Muscle of back (tissue), 13 donors: Measurements from ENCODE around the gene ANTKMT. TPM values are rescaled to one million over a fixed set of nuclear protein-coding genes. Genes with fewer than 3 reads are reported as not detected.

Experiments used
- DNase-seq, 3 donors: peaks; one replicate each; pipeline versions ENCODE4 v3.0.0 to v3.0.0-alpha.2; 2013
- long read RNA-seq, 9 donors: transcript quantifications; one replicate each; lab custom pipeline, GENCODE V29; 2026
- polyA plus RNA-seq, 10 donors: library from polyadenylated mRNA; unstranded; fragments of 120-200 nt; gene quantifications; one replicate each; pipeline ENCODE4 v1.2.1, GENCODE V29; 2013; ENCODE audit not compliant: insufficient read length in 10 of 10

ANTKMT gene, protein sequence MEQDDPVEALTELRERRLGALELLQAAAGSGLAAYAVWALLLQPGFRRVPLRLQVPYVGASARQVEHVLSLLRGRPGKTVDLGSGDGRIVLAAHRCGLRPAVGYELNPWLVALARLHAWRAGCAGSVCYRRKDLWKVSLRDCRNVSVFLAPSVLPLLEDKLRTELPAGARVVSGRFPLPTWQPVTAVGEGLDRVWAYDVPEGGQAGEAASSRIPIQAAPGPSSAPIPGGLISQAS
- 10 to 100 TPM in 6 of 10 donors, 1 to 10 TPM in 4; 6.4 to 18.5 (median 12.9) TPM for polyA plus RNA-seq
- long read RNA-seq, donor 1, transcript FAM173A-207 (5 exons, 1,052 nt): major isoform, 6 of 11 reads
- long read RNA-seq, donor 1, partial matches to known transcripts: 0 of 11 reads
- long read RNA-seq, donor 1, other reads (novel, unspliced or antisense): 0 of 11 reads
- long read RNA-seq, donor 2, transcript FAM173A-207 (5 exons, 1,052 nt): major isoform, 6 of 11 reads
- long read RNA-seq, donor 2, partial matches to known transcripts: 0 of 11 reads
- long read RNA-seq, donor 2, other reads (novel, unspliced or antisense): 0 of 11 reads
- long read RNA-seq, donor 3: 0 reads
- long read RNA-seq, donor 4, partial matches to known transcripts: 0 of 11 reads
- long read RNA-seq, donor 4, other reads (novel, unspliced or antisense): 0 of 11 reads
- long read RNA-seq, donor 5, transcript FAM173A-207 (5 exons, 1,052 nt): major isoform, 8 of 14 reads
- long read RNA-seq, donor 5, partial matches to known transcripts: 0 of 14 reads
- long read RNA-seq, donor 5, other reads (novel, unspliced or antisense): 0 of 14 reads
- long read RNA-seq, donor 6, transcript FAM173A-201 (4 exons, 806 nt): minor isoform, 8 of 27 reads
- long read RNA-seq, donor 6, transcript FAM173A-207 (5 exons, 1,052 nt): major isoform, 14 of 27 reads
- long read RNA-seq, donor 6, partial matches to known transcripts: 0 of 27 reads
- long read RNA-seq, donor 6, other reads (novel, unspliced or antisense): 0 of 27 reads
- long read RNA-seq, donor 7, transcript FAM173A-207 (5 exons, 1,052 nt): major isoform, 6 of 9 reads
- long read RNA-seq, donor 7, partial matches to known transcripts: 0 of 9 reads
- long read RNA-seq, donor 7, other reads (novel, unspliced or antisense): 0 of 9 reads
- long read RNA-seq, donor 8, partial matches to known transcripts: 0 of 5 reads
- long read RNA-seq, donor 8, other reads (novel, unspliced or antisense): 0 of 5 reads
- long read RNA-seq, donor 9, partial matches to known transcripts: 0 of 2 reads
- long read RNA-seq, donor 9, other reads (novel, unspliced or antisense): 0 of 2 reads

DNA sequence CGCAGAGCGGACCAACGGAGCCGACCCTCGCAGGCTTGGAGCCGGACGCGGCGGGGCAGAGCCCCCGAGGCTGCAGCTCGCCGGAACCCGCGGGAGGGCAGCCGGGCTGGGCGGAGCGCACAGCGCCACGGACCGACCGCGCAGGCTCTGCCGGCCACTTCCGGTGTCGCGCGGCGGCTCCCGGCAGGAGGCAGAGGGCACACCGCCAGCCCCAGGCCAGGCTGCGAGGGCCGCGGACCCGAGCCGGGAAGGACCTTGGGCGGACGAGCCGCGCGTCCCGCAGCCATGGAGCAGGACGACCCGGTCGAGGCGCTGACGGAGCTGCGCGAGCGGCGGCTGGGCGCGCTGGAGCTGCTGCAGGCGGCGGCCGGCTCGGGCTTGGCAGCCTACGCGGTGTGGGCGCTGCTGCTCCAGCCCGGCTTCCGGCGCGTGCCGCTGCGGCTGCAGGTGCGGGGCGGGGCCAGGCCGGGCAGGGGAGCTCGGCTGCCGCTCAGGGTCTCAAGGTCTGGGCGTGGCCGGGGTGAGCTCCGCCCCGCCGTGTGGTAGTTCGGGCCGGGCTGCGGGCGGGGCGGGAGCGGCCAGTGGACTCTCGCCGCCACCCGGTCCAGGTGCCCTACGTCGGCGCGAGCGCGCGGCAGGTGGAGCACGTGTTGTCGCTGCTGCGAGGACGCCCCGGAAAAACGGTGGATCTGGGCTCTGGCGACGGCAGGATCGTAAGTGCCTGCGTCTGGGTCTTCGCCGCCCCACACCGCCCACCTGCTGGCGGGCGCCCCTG, at the start of gene ANTKMT:
ANTKMT (plus strand) TSS at position 157 of the 775 bp plus-strand sequence; CDS start at position 286, 129 bp downstream.
- DNase-seq: peak; percentile 61 to 94 (median 81)

DNA sequence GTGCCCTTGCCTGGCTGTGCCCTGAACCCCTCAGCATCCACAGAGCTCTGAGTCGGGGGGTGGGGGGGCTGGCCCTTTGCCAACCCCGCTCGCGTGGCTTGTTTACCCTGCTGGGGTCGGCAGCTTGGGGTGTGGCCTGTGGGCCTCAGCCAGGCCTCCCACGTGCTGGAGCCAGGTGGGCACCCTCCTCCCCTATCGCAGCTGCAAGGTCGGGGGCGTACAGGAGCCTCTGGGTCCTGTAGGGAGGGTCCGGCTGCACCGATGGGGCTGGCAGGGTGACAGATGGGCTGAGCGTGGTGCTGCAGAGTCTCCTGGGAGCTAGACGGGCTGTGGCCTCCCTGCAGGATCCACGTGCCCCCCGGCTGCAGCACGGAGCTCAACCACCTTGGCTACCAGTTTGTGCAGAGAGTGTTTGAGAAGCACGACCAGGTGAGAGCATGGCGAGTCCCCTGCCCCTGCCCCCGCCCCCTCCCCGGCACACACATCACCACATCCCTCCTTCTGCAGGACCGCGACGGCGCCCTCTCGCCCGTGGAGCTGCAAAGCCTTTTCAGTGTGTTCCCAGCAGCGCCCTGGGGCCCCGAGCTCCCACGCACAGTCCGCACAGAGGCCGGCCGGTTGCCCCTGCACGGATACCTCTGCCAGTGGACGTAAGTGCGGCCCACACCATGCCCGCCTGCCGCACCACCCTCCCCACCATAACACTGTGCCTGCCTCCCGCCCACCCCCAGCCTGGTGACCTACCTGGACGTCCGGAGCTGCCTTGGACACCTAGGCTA, 49.4 kb upstream of the ANTKMT start:
- DNase-seq: no peak

DNA sequence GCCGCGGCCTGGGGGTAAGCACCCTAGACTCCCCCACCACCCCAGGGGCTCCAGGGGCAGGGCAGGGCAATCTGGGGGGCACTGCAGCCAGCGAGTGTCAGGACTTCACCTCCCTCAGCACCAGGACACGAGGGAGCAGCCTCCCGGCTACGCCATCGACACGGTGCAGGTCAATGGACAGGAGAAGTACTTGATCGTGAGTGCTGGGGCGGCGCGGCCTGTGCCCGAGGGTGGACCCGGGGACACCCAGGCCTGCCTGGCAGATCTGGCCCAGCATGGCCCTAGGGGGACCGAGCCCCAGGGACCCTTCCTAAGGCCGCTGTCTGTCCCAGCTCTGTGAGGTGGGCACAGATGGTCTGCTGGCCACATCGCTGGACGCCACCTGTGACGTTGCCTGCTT, 48.6 kb upstream of the ANTKMT start:
- DNase-seq: no peak

DNA sequence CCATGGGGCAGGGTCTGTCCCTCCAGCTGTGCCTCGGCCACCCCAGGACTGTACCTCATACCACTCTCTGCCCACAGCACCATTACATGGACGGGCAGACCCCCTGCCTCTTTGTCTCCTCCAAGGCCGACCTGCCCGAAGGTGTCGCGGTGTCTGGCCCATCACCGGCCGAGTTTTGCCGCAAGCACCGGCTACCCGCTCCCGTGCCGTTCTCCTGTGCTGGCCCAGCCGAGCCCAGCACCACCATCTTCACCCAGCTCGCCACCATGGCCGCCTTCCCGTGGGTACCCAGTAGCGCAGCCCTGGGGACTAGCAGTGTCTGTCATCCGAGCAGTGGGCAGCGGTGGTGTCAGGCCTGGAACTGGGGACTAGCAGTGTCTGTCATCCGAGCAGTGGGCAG, 48.1 kb upstream of the ANTKMT start:
- no peak for DNase-seq

DNA sequence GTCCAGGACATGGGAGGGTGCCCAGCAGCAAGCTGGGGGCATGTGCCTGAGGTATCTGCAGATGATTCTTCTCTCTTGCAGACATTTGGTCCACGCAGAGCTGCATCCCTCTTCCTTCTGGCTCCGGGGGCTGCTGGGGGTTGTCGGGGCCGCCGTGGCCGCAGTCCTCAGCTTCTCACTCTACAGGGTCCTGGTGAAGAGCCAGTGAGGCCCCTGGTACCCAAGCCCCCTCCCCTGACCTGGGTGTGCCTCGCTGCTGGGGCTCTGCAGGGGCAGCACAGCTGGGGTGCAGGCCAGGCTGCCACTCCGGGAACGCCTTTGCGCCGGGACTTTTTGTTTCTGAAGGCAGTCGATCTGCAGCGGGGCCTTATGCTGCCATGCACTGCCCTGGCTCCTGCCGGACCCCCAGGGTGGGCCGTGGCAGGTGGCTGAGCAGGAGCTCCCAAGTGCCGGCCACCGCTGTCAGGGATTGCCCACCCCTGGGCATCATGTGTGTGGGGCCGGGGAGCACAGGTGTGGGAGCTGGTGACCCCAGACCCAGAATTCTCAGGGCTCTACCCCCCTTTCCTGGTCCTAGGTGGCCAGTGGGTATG, 47.5 kb upstream of the ANTKMT start:
- no peak for DNase-seq

DNA sequence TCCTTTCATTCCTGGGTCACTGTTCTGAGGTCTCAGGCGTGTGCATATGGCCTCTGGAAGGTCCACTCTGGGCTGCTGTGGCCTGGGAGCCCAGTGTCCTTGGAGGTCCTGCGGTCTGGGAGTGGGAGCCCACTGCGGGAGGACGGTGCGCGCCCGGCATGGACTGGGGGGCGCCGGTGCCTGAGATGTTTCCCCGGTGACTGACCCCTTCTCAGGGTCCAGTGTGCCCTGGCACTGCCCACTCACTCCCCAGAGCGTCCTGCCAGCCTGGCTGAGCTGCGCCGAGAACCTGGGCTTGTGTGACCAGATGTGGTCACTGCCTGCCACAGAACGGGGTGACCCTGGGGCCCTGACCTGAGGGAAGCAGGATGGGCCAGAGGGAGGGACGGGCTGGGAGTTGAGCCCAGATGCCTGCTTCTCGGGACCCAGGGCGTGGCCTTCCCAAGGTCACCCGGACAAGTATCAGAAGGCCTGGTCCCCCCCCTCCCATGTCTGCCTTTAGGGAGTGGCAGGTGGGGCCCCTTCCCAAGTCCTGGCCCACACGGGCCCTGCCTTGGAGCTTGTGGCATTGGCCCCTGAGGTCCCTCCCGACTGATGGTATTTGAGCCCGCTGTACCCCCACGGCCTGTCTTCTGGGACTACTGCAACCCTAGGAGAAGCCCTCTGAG, 46.6 kb upstream of the ANTKMT start:
- DNase-seq: no peak

DNA sequence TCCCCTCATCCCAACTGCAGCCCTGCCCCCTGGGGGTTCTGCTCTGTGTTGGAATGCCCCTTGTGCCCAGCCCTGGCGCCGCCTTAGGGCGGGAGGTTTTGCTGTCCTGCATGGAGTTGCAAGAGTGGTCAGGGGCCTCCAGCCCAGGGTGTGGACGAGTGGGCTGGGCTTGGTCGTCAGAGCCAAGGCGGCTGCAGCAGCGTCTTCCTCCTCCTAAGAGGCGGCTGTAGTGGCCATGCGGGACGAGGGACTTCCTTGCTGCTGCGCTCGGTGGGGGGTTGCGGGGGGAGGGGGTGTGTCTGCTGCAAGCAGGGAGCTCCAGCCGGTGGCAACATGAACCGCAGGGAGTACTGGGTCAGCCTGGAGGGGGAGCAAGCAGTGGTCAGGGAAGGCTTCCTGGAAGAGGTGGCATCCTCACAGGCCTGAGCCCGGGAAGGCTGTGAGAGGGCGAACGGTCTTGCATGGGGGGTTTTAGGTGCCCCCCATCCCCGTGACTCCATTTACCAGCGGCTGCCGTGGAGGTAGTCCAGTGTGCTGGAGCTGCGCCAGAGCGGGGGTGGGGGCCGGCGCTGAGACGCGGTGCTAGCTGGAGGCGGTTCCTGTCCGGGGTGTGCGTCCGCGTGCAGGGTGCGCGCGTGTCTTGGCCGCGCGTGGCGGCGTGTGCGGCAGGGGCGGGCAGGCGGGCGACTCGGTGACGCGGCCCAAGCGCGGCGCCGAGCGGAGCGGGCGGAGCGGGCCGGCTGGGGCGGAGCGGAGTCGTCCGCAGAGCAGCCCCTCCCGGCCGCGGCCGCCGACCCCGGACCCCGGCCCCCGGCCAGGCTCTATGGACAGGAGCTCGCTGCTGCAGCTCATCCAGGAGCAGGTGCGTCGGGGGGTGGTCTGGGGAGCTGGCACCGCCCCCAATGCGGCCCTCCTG, 45.7 kb upstream of the ANTKMT start, which contains the start of gene RHBDL1:
RHBDL1 (plus strand) TSS at position 704 of the 916 bp plus-strand sequence; CDS start at position 824, 120 bp downstream.
- DNase-seq: peak in 1 of 3 donors; percentile 49

DNA sequence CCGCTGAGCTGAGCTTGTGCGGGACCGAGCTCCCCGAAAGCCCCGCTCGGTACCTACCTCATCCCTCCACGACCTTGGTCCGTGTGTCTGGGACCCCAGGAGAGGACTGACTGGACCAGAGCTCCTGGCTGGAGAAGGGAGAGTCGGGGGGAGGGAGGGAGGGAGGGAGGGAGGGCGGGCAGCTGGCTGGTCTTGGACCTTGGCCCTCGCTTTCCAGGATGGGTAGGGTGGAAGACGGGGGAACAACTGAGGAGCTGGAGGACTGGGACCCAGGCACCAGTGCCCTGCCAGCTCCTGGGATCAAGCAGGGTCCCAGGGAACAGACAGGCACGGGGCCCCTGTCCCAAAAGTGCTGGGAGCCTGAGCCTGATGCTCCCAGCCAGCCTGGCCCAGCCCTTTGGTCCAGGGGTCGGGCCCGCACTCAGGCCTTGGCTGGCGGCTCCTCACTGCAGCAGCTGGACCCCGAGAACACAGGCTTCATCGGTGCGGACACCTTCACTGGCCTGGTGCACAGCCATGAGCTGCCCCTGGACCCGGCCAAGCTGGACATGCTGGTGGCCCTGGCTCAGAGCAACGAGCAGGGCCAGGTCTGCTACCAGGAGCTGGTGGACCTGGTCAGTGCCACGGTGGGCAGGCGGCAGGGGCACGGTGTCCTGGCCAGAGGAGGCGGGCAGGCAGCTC, 44.9 kb upstream of the ANTKMT start:
- DNase-seq: no peak

DNA sequence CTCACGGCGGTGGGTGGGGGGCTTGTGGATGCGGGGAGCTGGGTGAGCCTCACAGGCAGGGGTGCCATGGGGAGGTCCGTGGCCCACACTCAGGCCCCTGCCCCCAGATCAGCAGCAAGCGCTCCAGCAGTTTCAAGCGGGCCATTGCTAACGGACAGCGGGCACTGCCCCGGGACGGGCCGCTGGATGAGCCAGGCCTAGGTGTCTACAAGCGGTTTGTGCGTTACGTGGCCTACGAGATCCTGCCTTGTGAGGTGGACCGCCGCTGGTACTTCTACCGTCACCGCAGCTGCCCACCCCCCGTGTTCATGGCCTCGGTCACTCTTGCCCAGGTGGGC, 44.4 kb upstream of the ANTKMT start:
- DNase-seq: no peak

DNA sequence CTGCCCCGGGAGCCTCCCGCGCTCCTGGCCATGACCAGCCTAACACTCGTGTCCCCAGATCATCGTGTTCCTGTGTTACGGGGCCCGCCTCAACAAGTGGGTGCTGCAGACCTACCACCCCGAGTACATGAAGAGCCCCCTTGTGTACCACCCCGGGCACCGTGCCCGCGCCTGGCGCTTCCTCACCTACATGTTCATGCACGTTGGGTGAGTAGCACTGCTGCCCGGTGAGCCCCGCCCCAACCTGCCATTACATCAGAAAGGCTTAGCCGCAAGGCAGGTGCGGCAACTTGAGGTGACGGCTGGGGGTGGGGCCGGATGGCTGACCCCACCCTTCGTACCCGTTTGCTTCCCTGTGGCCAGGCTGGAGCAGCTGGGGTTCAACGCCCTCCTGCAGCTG, 44.0 kb upstream of the ANTKMT start:
- DNase-seq: no peak

DNA sequence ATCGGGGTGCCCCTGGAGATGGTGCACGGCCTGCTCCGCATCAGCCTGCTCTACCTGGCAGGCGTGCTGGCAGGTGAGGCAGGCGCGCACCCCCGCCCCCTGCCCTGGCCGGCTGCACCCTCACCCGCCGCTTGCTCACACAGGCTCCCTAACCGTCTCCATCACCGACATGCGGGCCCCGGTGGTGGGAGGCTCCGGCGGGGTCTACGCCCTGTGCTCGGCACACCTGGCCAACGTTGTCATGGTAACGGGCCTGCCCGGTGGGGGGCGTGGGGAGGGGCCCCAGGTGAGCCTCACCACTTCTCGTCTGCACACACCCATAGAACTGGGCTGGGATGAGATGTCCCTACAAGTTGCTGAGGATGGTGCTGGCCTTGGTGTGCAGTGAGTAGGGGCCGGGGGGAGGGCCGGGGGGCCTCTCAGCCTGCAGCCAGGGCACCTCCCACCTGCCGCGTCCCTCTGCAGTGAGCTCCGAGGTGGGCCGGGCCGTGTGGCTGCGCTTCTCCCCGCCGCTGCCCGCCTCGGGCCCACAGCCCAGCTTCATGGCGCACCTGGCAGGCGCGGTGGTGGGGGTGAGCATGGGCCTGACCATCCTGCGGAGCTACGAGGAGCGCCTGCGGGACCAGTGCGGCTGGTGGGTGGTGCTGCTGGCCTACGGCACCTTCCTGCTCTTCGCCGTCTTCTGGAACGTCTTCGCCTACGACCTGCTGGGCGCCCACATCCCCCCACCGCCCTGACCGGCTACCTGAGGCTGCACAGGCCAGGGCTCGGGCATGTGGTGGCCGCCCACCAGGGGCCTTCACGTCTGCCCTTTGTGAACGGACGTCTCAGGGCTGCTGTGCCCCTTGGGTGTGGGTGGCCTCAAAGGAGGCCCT, 43.4 kb upstream of the ANTKMT start:
- DNase-seq: no peak

DNA sequence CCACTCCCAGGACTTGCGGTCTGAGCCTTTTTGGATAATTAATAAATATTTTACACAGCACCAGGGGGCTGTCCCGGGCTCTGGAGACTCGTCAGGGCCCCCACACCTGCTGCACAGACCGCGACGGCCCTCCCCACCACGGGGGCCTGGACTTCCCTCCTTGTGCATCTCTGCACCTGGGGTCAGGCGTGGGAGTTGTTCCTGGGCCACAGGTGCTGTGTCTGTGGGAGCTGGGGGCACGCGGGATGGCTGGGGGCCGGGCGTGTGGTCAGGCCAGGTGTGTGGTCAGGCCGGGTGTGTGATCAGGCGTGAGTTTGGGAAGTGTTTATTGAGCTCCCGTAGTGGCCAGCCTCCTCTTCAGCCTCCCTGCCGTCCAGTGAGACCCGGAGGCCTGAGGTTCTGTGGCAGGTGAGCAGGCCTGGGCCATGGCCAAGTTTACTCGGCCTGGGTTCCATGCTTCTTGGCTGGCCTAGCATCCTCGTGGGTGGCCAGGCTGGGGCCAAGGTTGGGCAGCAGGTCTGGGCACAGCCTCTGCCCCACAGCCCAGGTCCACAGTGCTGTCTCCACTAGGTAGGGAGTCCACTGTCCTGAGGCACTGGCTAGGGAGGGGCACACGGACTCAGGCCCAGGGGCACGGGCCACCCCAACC, 42.6 kb upstream of the ANTKMT start:
- no peak for DNase-seq

DNA sequence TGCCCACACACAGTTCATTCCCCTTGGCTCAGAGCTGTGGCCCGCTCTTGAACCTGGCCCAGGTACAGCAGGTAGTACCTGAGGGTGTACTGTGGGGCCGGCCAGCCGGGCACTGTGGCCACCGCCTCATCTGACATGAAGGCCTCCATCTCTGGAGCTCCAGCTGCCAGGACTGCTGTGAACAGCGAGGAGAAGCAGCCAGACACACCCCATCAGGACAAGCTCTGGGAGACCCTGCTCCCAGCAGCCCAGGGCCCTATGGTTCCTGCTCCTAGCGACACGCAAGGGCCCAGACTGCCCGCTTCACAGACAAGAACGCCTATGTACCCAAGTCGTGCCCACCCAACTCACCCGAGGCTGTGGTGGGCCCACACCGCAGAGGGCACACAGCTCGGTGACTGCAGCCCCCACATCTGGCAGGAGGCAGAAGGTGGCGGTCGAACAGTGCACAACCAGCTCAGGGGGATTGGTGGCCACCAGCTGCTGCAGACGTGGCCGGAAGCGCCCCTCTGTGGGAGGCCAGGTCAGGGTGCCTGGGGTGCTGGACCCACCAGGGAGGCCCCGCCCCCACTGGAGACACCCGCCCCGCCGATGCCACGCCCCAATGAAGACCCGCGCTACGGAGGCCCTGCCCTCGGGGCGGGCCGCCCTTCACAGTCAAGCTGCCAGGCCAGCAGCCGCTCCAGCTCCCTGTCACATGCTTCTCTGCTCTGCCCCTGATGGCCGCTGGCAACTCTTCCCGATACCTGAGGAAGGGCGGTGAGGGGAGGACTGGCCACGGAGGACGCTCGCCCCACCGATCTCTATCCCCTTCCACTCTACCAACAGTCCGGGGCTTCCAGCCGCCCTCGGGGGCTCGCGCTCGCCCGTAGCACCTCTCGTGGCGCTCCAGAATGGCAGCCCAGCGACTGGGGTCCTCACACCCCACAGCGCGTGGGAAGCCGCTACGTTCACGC, 41.8 kb upstream of the ANTKMT start:
- DNase-seq: peak; percentile 45 to 88 (median 66)

DNA sequence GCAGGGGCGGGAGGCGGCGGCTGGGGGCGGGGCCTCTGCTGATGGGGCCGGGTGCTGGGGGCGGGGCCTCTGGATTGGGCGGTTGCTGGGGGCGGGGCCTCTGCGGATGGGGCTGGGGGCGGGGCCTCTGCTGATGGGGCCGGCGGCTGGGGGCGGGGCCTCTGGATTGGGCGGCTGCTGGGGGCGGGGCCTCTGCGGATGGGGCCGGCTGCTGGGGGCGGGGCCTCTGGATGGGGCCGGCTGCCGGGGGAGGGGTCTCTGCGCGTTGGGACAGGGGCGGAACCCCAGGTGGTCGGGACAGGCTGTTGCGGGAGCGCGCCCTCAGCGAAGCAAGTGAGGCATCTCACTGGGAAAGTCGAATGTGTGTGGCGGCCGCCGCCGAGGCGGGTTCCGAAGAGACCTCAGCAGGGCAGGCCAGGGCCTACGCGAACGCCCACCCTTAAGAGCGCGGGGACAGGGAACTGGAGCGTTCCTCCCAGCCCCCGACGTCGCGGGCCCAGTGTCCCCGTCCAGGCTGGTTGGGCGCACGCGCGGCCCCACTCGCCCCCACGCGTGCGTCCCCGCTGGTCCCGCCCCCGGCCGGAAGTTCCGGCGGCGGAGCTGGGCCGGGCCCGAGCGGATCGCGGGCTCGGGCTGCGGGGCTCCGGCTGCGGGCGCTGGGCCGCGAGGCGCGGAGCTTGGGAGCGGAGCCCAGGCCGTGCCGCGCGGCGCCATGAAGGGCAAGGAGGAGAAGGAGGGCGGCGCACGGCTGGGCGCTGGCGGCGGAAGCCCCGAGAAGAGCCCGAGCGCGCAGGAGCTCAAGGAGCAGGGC, 40.9 kb upstream of the ANTKMT start, which contains the start of gene STUB1:
STUB1 (plus strand) TSS at position 597 of the 811 bp plus-strand sequence; CDS start at position 713, 116 bp downstream.
- peak; percentile 81 to 96 (median 92) for DNase-seq
